Measurements from ENCODE around the gene OTUD4.
"Not testable (repeated sequence)": the region's sequence is repeated elsewhere in the genome, so short reads cannot be mapped to it uniquely, and the experiment has no call there.

OTUD4 gene

DNA sequence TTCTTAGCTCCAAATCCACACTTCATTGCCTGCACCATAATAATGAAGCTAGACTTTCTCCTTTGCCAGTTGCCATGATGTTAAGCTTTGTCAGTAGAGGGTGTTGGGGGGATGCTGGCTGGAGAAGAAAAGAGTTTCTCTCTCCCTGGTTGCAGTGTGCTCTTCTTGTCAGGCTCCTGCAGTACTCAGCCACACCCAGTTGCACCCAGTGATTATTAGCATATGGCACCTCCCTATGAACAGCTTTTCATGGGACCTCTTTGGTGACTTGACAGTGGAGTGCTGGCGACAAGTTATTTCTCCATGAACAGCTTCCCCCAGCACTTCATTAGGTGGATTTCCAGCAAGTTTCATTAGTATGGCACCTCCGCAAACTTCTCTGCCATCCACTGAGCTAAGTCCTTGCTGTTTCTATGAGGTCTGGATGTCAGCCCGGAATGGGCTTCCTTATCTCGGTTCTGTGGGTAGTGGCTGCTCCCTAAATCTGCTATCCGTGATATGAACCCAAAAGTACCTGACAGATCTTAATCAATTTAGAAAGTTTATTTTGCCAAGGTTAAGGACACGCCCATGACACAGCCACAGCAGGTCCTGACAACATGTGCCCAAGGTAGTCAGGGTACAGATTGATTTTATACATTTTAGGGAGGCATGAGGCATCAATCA, 18.8 kb upstream of the OTUD4 start:
- DNase-seq (ENCODE audit: low read depth, low spot score): no peak
- Histone ChIP-seq H3K4me3 (ENCODE audit: low read length) (no peak overlapping the region), H3K9me3 (ENCODE audit: control insufficient read depth, insufficient read depth, low read length) (no peaks in the 10 kb centered on the region), H3K36me3 (ENCODE audit: control insufficient read depth, insufficient read depth, low read length) (no peaks in the 10 kb centered on the region), H3K4me1 (ENCODE audit: control insufficient read depth, insufficient read depth, low read length) (no peaks in the 10 kb centered on the region), H3K27ac (ENCODE audit: low read length) (no peak overlapping the region), H3K27me3 (ENCODE audit: control insufficient read depth, insufficient read depth, low read length) (no peaks in the 10 kb centered on the region)
- WGBS (ENCODE audit: insufficient coverage, insufficient read length): no CpG with 5 or more reads among the region's 6 CpGs

DNA sequence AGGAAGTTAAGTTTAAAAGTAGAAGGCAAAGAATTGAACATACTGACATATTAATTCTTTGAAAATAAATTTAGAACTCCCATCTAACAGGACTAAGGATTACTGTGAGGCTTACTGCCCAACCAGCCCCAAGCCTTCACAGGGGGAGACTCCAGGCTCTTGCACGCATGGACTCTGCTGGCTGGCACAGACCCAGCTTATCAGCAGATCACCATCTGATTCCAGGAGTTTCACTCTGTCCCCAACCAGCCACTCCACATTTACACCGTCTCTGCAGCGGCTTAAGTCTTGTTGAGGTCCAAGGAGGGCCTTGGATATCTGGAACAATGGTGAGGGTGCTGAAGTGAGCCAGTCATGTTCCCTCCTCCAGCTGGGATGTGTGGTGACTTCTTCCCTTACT, 16.4 kb upstream of the OTUD4 start:
- H3K9me3 ChIP-seq (ENCODE audit: control insufficient read depth, insufficient read depth, low read length): no peaks in the 10 kb centered on the region
- no CpG with 5 or more reads among the region's 3 CpGs for WGBS (ENCODE audit: insufficient coverage, insufficient read length)

DNA sequence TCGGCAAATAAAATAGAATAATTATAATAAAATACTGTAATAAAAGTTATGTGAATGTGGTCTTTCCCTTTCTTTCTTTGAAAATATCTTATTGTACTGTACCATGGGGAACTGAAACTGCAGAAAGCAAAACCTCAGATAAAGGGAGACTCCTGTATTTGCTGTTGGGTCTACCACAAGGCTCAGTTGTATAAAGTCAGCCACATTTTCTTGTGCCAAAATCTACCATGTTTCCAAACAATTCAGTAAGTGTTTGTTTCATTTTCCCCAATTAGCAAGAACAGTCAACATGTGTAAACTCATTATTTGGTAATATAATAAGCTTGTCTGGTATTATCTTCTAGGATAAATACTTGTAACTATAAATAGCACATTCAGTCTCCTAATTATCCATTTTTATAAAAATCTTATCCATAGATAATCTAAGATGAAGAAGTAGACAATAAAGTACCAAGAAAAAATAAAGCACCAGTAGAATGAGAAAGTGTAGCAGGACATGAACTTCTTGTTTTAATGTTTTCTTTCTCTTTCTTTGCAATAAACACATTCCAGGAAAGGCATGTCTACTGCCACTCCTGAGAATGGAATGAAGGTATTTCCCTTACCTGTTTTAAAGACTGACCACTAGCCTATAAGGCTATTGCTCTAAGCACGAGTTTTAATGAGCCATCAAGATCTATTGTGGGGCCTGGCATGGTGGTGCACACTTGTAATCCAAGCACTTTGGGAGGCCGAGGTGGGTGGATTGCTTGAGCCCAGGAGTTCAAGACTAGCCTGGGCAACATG, 15.0 kb upstream of the OTUD4 start:
- Histone ChIP-seq H3K4me3 (ENCODE audit: low read length) (no peak overlapping the region), H3K27ac (ENCODE audit: low read length) (no peak overlapping the region), H3K4me1 (ENCODE audit: control insufficient read depth, insufficient read depth, low read length) (no peaks in the 10 kb centered on the region), H3K9me3 (ENCODE audit: control insufficient read depth, insufficient read depth, low read length) (no peaks in the 10 kb centered on the region), H3K36me3 (ENCODE audit: control insufficient read depth, insufficient read depth, low read length) (no peaks in the 10 kb centered on the region), H3K27me3 (ENCODE audit: control insufficient read depth, insufficient read depth, low read length) (no peaks in the 10 kb centered on the region)
- DNase-seq (ENCODE audit: low read depth, low spot score): no peak
- no CpG with 5 or more reads among the region's 3 CpGs for WGBS (ENCODE audit: insufficient coverage, insufficient read length)

More for the DNA sequence above, 16.4 kb upstream of the OTUD4 start:
- DNase-seq (ENCODE audit: low read depth, low spot score): no peak
- no peaks in the 10 kb centered on the region for H3K27me3 ChIP-seq (ENCODE audit: control insufficient read depth, insufficient read depth, low read length)
- H3K36me3 ChIP-seq (ENCODE audit: control insufficient read depth, insufficient read depth, low read length): no peaks in the 10 kb centered on the region
- H3K27ac ChIP-seq (ENCODE audit: low read length): no peak overlapping the region
- no peak overlapping the region for H3K4me3 ChIP-seq (ENCODE audit: low read length)
- H3K4me1 ChIP-seq (ENCODE audit: control insufficient read depth, insufficient read depth, low read length): no peaks in the 10 kb centered on the region

DNA sequence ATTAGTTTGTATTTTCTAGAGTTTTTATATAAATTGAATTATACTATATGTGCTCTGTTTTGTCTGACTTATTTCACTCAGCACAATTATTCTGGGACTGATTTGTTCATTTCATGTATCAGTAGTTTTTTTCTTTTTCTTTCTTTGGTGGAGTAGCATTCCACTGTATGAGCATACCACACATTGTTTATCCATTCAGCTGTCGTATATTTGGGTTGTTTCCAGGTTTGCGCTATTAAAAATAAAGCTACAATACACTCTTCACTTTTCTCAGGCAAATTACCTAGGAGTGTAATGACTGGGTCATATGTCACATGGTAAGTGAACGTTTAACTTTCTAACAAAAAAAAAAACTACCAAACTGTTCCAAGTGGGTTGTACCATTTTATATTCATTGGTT, 9.6 kb upstream of the OTUD4 start:
- Histone ChIP-seq H3K27ac (ENCODE audit: low read length) (no peak overlapping the region), H3K36me3 (ENCODE audit: control insufficient read depth, insufficient read depth, low read length) (no peaks in the 10 kb centered on the region), H3K9me3 (ENCODE audit: control insufficient read depth, insufficient read depth, low read length) (no peaks in the 10 kb centered on the region), H3K4me1 (ENCODE audit: control insufficient read depth, insufficient read depth, low read length) (no peaks in the 10 kb centered on the region), H3K27me3 (ENCODE audit: control insufficient read depth, insufficient read depth, low read length) (no peaks in the 10 kb centered on the region), H3K4me3 (ENCODE audit: low read length) (no peak overlapping the region)
- no peak for DNase-seq (ENCODE audit: low read depth, low spot score)
- no CpG with 5 or more reads among the region's 3 CpGs for WGBS (ENCODE audit: insufficient coverage, insufficient read length)

DNA sequence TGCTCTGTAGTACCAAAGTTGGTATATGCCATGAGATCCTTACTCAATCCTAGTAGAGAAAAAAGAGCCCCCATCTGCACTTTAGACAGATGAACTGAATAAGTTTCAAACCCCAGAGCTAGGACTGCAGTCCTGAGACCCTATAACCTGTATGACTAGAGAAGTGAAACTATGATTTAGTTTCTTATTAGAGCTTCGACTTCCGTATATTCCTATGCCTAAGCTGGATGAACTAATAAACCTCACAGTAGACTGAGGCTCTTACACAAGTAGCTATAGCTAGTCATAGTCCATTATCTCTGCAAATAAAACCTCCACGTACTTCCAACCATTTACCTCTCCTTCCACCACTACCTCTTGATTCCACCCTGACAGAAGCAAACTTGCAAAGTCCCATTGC, 6.3 kb upstream of the OTUD4 start:
- no CpG with 5 or more reads among the region's 3 CpGs for WGBS (ENCODE audit: insufficient coverage, insufficient read length)

DNA sequence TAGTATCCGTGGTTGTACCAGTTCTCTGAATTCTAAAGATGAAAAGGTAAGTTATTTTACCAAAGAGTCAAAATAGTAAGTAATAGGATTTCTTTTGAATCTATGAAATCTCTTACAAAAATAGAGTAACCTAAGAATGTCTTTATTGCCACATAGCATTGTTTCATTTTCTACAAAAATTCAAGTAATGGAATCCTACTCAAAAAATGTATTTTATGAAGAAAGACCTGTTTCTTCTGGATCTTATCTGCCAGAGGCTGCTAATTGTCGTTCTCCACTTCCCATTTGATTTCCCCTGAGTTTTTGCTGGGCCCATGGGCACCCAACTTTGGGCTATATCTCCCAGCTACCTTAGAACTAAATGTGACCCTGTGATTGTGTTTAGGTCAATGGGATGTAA, 3.2 kb upstream of the OTUD4 start:
- no peak for DNase-seq (ENCODE audit: low read depth, low spot score)
- no peak overlapping the region for H3K4me3 ChIP-seq (ENCODE audit: low read length)
- H3K27ac ChIP-seq (ENCODE audit: low read length): no peak overlapping the region
- no peaks in the 10 kb centered on the region for H3K9me3 ChIP-seq (ENCODE audit: control insufficient read depth, insufficient read depth, low read length)
- WGBS (ENCODE audit: insufficient coverage, insufficient read length): no CpG with 5 or more reads among the region's 2 CpGs
- H3K27me3 ChIP-seq (ENCODE audit: control insufficient read depth, insufficient read depth, low read length): no peaks in the 10 kb centered on the region
- no peaks in the 10 kb centered on the region for H3K36me3 ChIP-seq (ENCODE audit: control insufficient read depth, insufficient read depth, low read length)
- no peaks in the 10 kb centered on the region; the same call in 1 of the 2 replicates for H3K4me1 ChIP-seq (ENCODE audit: control insufficient read depth, insufficient read depth, low read length)

More for the DNA sequence above, 6.3 kb upstream of the OTUD4 start:
- Histone ChIP-seq H3K27ac (ENCODE audit: low read length) (no peak overlapping the region), H3K27me3 (ENCODE audit: control insufficient read depth, insufficient read depth, low read length) (no peaks in the 10 kb centered on the region), H3K4me1 (ENCODE audit: control insufficient read depth, insufficient read depth, low read length) (no peaks in the 10 kb centered on the region), H3K9me3 (ENCODE audit: control insufficient read depth, insufficient read depth, low read length) (no peaks in the 10 kb centered on the region), H3K36me3 (ENCODE audit: control insufficient read depth, insufficient read depth, low read length) (no peaks in the 10 kb centered on the region), H3K4me3 (ENCODE audit: low read length) (no peak overlapping the region)
- DNase-seq (ENCODE audit: low read depth, low spot score): no peak

DNA sequence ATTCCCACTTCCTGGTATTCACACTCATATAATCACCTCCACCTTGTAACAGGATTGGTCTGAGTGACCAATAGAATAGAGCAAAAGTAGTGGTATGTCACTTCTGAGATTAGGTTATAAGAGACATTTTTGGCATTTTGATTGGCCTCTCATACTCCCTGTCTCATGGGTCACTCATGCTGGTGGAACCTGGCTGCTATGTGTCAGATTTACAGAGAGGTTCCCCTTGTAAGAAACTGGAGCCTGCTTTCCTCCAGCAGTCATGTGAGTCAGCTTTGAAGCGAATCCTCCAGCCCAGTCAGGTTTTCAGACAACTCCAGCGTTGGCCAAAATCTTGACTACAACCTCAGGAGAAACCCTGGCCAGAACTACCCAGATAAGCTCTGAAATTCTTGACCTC, 2.6 kb upstream of the OTUD4 start:
- H3K27ac ChIP-seq (ENCODE audit: low read length): no peak overlapping the region
- no peak for DNase-seq (ENCODE audit: low read depth, low spot score)
- no peaks in the 10 kb centered on the region for H3K27me3 ChIP-seq (ENCODE audit: control insufficient read depth, insufficient read depth, low read length)
- no peak overlapping the region for H3K4me3 ChIP-seq (ENCODE audit: low read length)
- no peaks in the 10 kb centered on the region for H3K9me3 ChIP-seq (ENCODE audit: control insufficient read depth, insufficient read depth, low read length)
- H3K36me3 ChIP-seq (ENCODE audit: control insufficient read depth, insufficient read depth, low read length): no peaks in the 10 kb centered on the region
- no peaks in the 10 kb centered on the region; the same call in 1 of the 2 replicates for H3K4me1 ChIP-seq (ENCODE audit: control insufficient read depth, insufficient read depth, low read length)
- WGBS (ENCODE audit: insufficient coverage, insufficient read length): no CpG with 5 or more reads among the region's 2 CpGs

DNA sequence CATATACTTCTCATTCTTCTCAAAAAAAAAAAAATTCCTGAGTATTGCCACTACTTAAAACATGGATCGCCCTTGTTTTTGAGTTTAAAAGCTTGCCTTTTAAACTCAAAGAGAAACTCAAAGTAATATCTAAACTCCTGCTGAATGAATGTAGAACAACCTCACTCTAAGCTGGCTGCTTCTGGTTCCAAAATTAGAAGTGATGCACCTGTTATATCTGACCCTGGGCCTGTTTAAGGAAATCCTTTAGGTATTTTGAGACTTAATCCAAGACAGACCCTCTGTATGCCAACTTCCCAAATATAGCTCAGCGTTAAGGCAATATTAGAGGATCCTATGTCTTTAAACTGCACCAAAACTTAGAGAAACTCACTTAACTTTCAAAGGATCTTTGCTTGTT, 1.8 kb upstream of the OTUD4 start:
- Histone ChIP-seq H3K36me3 (ENCODE audit: control insufficient read depth, insufficient read depth, low read length) (no peaks in the 10 kb centered on the region), H3K4me3 (ENCODE audit: low read length) (no peak overlapping the region), H3K27ac (ENCODE audit: low read length) (no peak overlapping the region), H3K4me1 (ENCODE audit: control insufficient read depth, insufficient read depth, low read length) (no peaks in the 10 kb centered on the region; the same call in 1 of the 2 replicates), H3K9me3 (ENCODE audit: control insufficient read depth, insufficient read depth, low read length) (no peaks in the 10 kb centered on the region), H3K27me3 (ENCODE audit: control insufficient read depth, insufficient read depth, low read length) (no peaks in the 10 kb centered on the region)
- whole genome bisulfite sequencing (ENCODE audit: insufficient coverage, insufficient read length): no CpG with 5 or more reads among the region's 2 CpGs
- DNase-seq (ENCODE audit: low read depth, low spot score): no peak

DNA sequence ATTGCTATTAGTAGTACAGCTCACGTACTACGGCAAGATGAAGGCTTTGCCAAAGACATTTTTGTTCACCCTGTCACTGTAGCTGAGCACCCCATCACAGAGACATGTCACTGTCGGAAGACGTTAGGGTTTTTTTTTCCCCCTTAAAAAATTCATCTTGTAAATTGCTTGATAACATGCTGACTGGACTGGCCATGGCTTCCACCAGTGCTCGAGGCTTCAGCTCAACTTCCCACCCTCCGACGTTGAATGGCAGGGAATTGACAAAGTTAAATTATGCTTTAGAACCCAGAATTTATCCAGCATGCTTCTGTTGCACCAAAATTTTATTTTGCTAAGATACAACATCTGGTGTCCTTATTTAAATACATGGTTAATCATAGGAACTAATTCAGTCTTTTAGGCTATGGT, 707 bp upstream of the OTUD4 start:
- Histone ChIP-seq H3K4me3 (ENCODE audit: low read length) (peak overlapping the region; percentile 80; the same call in 1 of the 2 replicates), H3K36me3 (ENCODE audit: control insufficient read depth, insufficient read depth, low read length) (no peaks in the 10 kb centered on the region), H3K9me3 (ENCODE audit: control insufficient read depth, insufficient read depth, low read length) (no peaks in the 10 kb centered on the region), H3K27me3 (ENCODE audit: control insufficient read depth, insufficient read depth, low read length) (no peaks in the 10 kb centered on the region), H3K4me1 (ENCODE audit: control insufficient read depth, insufficient read depth, low read length) (no peaks in the 10 kb centered on the region; the same call in 1 of the 2 replicates), H3K27ac (ENCODE audit: low read length) (no peak overlapping the region)
- no peak for DNase-seq (ENCODE audit: low read depth, low spot score)
- no CpG with 5 or more reads among the region's 7 CpGs for WGBS (ENCODE audit: insufficient coverage, insufficient read length)

DNA sequence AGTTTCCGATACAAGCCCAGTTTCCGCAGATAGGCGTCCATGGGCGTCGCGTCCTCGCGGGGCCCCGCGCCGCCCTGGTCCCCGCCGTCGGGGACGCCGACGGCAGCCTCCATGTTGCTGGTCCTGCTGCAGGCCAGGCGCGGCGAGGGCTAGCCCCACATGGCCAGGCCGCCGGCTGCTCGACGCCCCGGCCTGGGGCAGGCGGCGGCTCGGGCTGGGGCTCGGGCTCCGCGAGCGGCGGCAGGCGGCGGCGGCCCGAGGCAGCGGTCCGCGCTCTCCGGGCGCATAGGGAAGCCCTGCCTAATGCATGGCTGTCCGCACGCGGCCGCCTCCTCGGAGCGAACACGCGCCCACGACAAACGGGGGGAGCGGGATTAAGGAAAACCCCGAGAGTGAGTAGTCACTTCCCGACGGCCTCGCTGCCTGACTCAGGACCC, 510 bp downstream of the OTUD4 start:
- not testable (repeated sequence) for DNase-seq (ENCODE audit: low read depth, low spot score); H3K36me3 ChIP-seq (ENCODE audit: control insufficient read depth, insufficient read depth, low read length); H3K27me3 ChIP-seq (ENCODE audit: control insufficient read depth, insufficient read depth, low read length); H3K4me1 ChIP-seq (ENCODE audit: control insufficient read depth, insufficient read depth, low read length); H3K9me3 ChIP-seq (ENCODE audit: control insufficient read depth, insufficient read depth, low read length); H3K27ac ChIP-seq (ENCODE audit: low read length)
- no CpG with 5 or more reads among the region's 57 CpGs for WGBS (ENCODE audit: insufficient coverage, insufficient read length)
- peak overlapping the region; percentile 80 for H3K4me3 ChIP-seq (ENCODE audit: low read length)

Measured in iPS DF 6.9 (cell line).